Pulmonary artery endothelial cell (primary cell): ENCODE measurements around the gene TSHZ2. TPM values are rescaled to one million over a fixed set of nuclear protein-coding genes. Genes with fewer than 3 reads are reported as not detected.

Source experiments
- DNase-seq: peaks from one replicate; pipeline ENCODE4 v3.0.0-alpha.2; 2011; ENCODE audit warnings: low read depth, low spot score
- total RNA-seq: library from RNA; depleted of rRNA; stranded (reverse); fragments of >200 nt; gene quantifications from 2 replicates; pipeline ENCODE4 v1.2.3, GENCODE V29; 2014

Gene TSHZ2
- total RNA-seq, 1 donor from 2014 or later = not detected

- DNase-seq = no peak
Measured at GRCh38 chr20:53055367-53056067, 83.4 kb downstream of the TSHZ2 start.

GRCh38 chr20:53057579-53057978, 85.4 kb downstream of the TSHZ2 start:
- no peak for DNase-seq

GRCh38 chr20:53059848-53060247, 87.7 kb downstream of the TSHZ2 start:
- DNase-seq = no peak

- no peak for DNase-seq
Measured at GRCh38 chr20:53061192-53062108, 89.3 kb downstream of the TSHZ2 start.

- DNase-seq = no peak
Measured at GRCh38 chr20:53064935-53065334, 92.8 kb downstream of the TSHZ2 start.

- DNase-seq = no peak
Measured at GRCh38 chr20:53068241-53068640, 96.1 kb downstream of the TSHZ2 start.

GRCh38 chr20:53069132-53069531, 97.0 kb downstream of the TSHZ2 start:
- no peak for DNase-seq

- no peak for DNase-seq
Measured at GRCh38 chr20:53070224-53070623, 98.1 kb downstream of the TSHZ2 start.

GRCh38 chr20:53070706-53071392, 98.7 kb downstream of the TSHZ2 start:
- no peak for DNase-seq

- no peak for DNase-seq
Measured at GRCh38 chr20:53071833-53072232, 99.7 kb downstream of the TSHZ2 start.

GRCh38 chr20:53072923-53073579, 100.9 kb downstream of the TSHZ2 start:
- no peak for DNase-seq

- no peak for DNase-seq
Measured at GRCh38 chr20:53073636-53074415, 101.7 kb downstream of the TSHZ2 start.

- DNase-seq = no peak
Measured at GRCh38 chr20:53074811-53075314, 102.7 kb downstream of the TSHZ2 start.

GRCh38 chr20:53076668-53077067, 104.5 kb downstream of the TSHZ2 start:
- no peak for DNase-seq

GRCh38 chr20:53077373-53078205, 105.4 kb downstream of the TSHZ2 start:
- no peak for DNase-seq

- no peak for DNase-seq
Measured at GRCh38 chr20:53078761-53079160, 106.6 kb downstream of the TSHZ2 start.

GRCh38 chr20:53079261-53079691, 107.1 kb downstream of the TSHZ2 start:
- DNase-seq = no peak

- no peak for DNase-seq
Measured at GRCh38 chr20:53079828-53080686, 107.9 kb downstream of the TSHZ2 start.

- no peak for DNase-seq
Measured at GRCh38 chr20:53080687-53080962, 108.5 kb downstream of the TSHZ2 start.
